ENCODE measurements around the gene TADA1. TPM values are rescaled to one million over a fixed set of nuclear protein-coding genes. Genes with fewer than 3 reads are reported as not detected.

Gene TADA1
- total RNA-seq, 1 donor from 2014 or later, result 8.9 TPM

GRCh38 chr1:166848193-166848592 is 27.9 kb downstream of the TADA1 start:
- H3K9me3 Mint-ChIP-seq (ENCODE audit: low read depth), result no peaks in the 10 kb centered on the region
- TF ChIP-seq, protein P1, sequence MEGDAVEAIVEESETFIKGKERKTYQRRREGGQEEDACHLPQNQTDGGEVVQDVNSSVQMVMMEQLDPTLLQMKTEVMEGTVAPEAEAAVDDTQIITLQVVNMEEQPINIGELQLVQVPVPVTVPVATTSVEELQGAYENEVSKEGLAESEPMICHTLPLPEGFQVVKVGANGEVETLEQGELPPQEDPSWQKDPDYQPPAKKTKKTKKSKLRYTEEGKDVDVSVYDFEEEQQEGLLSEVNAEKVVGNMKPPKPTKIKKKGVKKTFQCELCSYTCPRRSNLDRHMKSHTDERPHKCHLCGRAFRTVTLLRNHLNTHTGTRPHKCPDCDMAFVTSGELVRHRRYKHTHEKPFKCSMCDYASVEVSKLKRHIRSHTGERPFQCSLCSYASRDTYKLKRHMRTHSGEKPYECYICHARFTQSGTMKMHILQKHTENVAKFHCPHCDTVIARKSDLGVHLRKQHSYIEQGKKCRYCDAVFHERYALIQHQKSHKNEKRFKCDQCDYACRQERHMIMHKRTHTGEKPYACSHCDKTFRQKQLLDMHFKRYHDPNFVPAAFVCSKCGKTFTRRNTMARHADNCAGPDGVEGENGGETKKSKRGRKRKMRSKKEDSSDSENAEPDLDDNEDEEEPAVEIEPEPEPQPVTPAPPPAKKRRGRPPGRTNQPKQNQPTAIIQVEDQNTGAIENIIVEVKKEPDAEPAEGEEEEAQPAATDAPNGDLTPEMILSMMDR (IDR thresholded peaks at IDR 0.05), result no peak
- no peaks in the 10 kb centered on the region for H3K27me3 Mint-ChIP-seq (ENCODE audit: low read depth)
- peaks cover 19% of the 10 kb centered on the region for H3K4me1 Mint-ChIP-seq (ENCODE audit: low read depth)
- H3K36me3 Mint-ChIP-seq (ENCODE audit: low read depth), result peaks cover 56% of the 10 kb centered on the region
- no peak overlapping the region for H3K4me3 Mint-ChIP-seq (ENCODE audit: unreplicated experiment)
- no peak overlapping the region for H3K27ac Mint-ChIP-seq (ENCODE audit: unreplicated experiment)
- no peak for DNase-seq (ENCODE audit: low spot score)

- Mint-ChIP-seq H3K4me3 (ENCODE audit: unreplicated experiment) (peak overlapping the region; percentile 3), H3K27me3 (ENCODE audit: low read depth) (no peaks in the 10 kb centered on the region)
Observed at GRCh38 chr1:166844791-166845190, 31.3 kb downstream of the TADA1 start.

GRCh38 chr1:166843769-166844596 is 32.1 kb downstream of the TADA1 start:
- TF ChIP-seq, protein P1 (IDR thresholded peaks at IDR 0.05), result no peak
- H3K4me1 Mint-ChIP-seq (ENCODE audit: low read depth), result peaks cover 52% of the 10 kb centered on the region
- peak overlapping the region; percentile 84 for H3K27ac Mint-ChIP-seq (ENCODE audit: unreplicated experiment)
- no peaks in the 10 kb centered on the region for H3K27me3 Mint-ChIP-seq (ENCODE audit: low read depth)
- DNase-seq (ENCODE audit: low spot score), result no peak
- H3K4me3 Mint-ChIP-seq (ENCODE audit: unreplicated experiment), result peak overlapping the region; percentile 6
- no peaks in the 10 kb centered on the region for H3K9me3 Mint-ChIP-seq (ENCODE audit: low read depth)
- H3K36me3 Mint-ChIP-seq (ENCODE audit: low read depth), result peaks cover 44% of the 10 kb centered on the region

More at GRCh38 chr1:166844791-166845190, 31.3 kb downstream of the TADA1 start:
- no peak for DNase-seq (ENCODE audit: low spot score)
- H3K27ac Mint-ChIP-seq (ENCODE audit: unreplicated experiment), result peak overlapping the region; percentile 84
- H3K36me3 Mint-ChIP-seq (ENCODE audit: low read depth), result peaks cover 49% of the 10 kb centered on the region
- TF ChIP-seq, protein P1 (IDR thresholded peaks at IDR 0.05), result no peak
- H3K4me1 Mint-ChIP-seq (ENCODE audit: low read depth), result peaks cover 52% of the 10 kb centered on the region
- H3K9me3 Mint-ChIP-seq (ENCODE audit: low read depth), result no peaks in the 10 kb centered on the region

GRCh38 chr1:166843322-166843721 is 32.7 kb downstream of the TADA1 start:
- Mint-ChIP-seq H3K36me3 (ENCODE audit: low read depth) (peaks cover 42% of the 10 kb centered on the region), H3K9me3 (ENCODE audit: low read depth) (no peaks in the 10 kb centered on the region), H3K27me3 (ENCODE audit: low read depth) (no peaks in the 10 kb centered on the region), H3K4me1 (ENCODE audit: low read depth) (peaks cover 59% of the 10 kb centered on the region), H3K4me3 (ENCODE audit: unreplicated experiment) (no peak overlapping the region), H3K27ac (ENCODE audit: unreplicated experiment) (peak overlapping the region; percentile 87)
- no peak for DNase-seq (ENCODE audit: low spot score)
- TF ChIP-seq, protein P1 (IDR thresholded peaks at IDR 0.05), result no peak

GRCh38 chr1:166840309-166841274 is 35.5 kb downstream of the TADA1 start:
- Mint-ChIP-seq H3K27ac (ENCODE audit: unreplicated experiment) (peak overlapping the region; percentile 55), H3K4me1 (ENCODE audit: low read depth) (peaks cover 61% of the 10 kb centered on the region), H3K9me3 (ENCODE audit: low read depth) (no peaks in the 10 kb centered on the region), H3K27me3 (ENCODE audit: low read depth) (no peaks in the 10 kb centered on the region), H3K4me3 (ENCODE audit: unreplicated experiment) (peak overlapping the region; percentile 80), H3K36me3 (ENCODE audit: low read depth) (peaks cover 22% of the 10 kb centered on the region)
- TF ChIP-seq, protein P1 (IDR thresholded peaks at IDR 0.05), result peak; percentile 22
- no peak for DNase-seq (ENCODE audit: low spot score)

Measured in chondrocyte (in vitro differentiated cells).